Islet precursor cell (in vitro differentiated cells): ENCODE results near the gene THBD.

Experiments
- DNase-seq: peaks from one replicate; pipeline ENCODE4 v3.0.0-alpha.2; 2018

The THBD gene

DNA sequence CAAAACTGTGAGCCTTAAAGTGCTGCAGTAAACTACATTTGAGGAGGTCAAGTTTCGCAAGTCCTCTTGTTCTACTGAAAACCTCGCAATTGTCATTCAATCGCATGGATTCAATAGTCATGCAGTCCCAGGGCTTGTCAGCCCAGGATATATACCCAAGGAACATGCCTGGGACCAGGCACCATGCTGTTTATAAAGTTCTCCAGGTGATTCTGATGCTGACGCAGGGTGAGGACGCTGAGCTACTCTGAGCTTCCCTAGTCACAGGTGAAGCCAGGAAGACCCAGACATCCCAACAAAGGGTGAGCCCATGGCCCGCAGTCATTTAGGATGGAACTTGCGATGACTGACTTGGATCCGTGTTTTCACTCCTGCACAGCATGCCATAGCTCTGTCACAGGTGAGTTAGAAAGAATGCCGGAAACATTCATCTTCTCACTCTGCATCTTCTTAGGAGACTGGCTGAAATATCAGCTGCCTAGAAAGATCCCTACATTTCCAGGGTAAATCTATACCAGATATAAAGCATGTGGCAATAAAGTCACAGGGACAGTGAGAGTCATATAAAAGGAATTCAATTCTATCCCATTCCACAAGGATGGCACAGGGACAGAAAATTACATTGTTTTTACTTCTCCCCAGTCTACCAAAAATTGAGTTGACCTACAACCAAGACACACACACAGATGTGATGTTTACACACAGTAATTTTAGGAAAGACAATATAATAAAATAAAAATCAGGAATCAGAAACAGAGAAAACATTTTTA is 41.4 kb downstream of the THBD start:
- DNase-seq, result no peak

DNA sequence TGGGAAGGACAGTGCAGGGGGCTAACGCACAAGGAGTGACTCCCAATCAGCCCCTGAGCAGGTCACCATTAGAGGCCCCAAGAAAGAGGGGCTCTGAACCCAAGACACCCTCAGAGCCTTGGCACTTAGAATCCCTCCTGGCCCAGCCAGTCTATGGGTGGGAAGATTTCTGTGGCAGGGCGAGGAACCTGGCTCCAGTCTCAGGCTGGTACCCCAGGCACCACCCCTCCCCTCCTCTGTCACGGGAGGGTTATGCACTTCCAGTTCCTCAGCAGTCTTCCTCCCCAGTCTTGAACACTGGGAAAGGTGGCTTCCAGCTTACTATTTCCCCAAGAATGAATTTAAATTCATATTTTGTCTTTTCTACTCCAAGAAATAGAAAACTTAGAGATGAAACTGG is 42.0 kb downstream of the THBD start:
- no peak for DNase-seq

DNA sequence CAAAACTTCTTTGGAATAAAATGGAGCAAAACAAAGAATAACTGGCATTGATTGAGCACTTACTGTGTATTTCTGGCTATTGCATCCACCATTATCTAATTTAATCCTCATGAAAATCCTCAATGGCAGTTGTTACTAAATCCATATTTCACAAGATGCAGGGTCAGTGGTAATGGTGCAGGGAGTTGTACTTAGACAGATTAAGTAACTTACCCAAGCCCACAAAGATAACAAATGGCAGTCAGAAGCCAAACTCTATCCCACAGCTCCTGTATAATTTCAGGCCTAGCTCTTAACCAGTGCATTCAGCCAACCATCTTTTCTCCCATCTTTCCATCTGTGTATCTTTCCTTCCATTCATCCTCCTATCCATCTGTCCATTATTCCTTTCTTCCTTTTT is 43.7 kb downstream of the THBD start:
- no peak for DNase-seq

DNA sequence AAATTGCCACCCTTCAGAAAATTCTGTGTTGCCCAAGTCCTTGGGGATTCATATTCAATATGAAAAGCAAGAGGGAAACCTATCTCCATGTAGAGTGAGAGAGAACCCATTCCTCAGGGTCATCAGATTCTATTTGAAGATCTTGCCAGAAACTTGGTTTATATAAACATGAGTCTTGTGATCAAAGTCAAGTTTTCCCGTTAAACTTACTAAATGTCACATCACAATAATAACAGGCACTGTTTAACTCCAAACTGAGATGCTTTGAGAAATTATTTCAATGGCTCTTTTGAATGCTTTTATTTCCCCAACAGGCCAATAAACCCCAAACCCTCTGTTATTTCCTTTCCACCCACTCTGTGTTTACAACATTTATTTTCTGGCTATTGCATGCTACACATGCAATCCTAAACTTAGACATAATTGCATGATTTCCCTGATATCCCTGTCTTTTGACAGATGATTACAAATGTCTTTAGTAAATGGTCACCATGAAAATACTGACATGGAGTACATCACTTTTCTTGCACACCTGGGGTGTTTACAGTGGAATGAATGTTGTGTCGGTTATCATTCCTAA is 45.5 kb downstream of the THBD start:
- no peak for DNase-seq

DNA sequence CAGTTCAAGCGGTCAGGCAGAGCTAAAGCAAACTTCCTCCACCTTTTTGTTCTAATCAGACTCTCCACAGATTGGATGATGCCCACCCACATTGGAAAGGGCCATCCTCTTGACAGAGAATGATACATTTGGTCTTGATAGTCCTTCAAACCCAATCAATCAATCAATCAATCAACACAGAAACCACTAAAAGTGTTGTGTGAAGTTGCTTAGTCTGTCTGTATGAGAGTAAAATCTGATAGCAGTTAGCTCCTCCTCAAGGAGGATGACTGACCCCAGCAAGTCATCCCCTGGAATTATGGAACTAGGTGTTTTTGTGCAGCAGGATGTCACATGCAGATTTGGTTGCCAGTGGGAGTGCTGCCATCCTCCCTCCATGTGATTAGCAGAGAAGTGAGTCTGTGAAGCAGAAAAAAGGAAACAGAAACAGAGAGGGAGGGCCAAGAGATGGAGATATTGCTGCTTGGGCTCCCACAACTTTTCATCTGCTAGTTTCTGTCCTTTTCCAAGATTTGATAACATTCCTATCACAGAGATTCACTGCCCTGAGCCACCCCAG is 46.3 kb downstream of the THBD start:
- DNase-seq, result no peak

DNA sequence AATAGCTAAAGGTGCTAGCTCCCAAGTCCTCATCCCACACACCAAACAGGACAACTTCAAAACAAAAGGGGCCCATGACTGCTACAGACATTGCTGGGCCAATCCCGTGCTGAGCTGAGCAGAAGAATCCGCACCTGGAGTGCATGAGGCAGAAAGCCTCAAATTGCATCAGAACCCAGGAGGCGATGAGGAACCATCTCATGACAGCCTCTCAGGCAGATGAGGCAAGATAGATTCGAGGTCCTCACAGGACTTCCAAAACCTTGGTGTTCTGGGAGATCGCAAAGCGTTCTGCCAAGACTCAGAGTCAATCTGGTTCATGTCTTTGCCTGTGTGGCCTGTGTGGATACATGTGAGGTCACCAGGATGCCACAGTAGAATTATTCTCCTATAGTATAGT is 47.2 kb downstream of the THBD start:
- DNase-seq, result no peak

DNA sequence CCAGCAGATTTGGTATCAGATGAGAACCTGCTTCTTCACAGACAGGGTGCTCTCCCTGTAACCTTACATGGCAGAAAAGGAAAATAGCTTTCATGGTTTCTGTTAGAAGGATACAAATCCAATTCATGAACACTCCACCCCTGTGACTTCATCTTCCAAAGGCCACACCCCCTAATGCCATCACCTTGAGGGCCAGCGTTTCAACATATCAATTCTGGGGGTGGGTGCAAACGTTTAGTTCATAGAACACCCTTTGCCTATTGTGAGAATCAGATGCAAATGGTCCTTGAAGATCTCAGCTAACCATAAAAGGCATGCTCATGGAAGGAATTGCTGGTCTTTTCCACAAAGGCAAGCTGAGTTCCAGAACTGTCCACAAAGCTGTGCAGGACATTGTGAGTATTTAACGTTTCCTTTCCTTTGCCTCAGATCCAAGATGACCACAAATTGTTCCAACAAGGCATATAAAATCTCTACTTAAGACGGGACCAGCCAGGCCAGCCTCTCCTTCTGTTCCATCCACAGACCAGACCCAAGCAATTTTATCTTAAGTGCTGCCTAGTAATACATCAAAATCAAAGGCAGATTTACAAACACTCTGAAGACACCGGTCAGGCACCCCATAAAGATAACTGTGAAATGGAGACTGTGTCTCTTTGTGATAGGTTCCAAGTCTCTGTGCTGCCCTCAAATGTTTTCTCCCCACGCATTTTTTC is 49.1 kb downstream of the THBD start:
- DNase-seq, result peak; percentile 61

DNA sequence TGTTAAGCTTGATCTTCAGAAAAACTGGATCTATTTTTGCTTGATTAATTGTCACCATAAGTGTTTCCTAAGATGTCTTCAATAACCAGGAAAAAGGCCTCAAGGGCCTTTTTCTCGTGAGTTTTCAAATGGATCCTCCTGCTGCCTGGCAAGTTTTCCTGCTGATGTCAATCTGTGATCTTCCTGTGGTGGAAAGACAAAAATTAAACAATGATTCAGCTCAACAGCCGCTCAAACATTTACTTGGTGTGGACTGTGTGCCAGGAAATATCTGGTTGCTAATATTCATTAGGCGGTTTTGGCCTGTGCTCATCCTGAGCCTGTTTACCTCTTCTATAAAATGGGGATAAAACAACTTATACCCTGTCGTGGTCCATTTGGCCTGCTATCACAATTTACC is 49.7 kb downstream of the THBD start:
- no peak for DNase-seq

DNA sequence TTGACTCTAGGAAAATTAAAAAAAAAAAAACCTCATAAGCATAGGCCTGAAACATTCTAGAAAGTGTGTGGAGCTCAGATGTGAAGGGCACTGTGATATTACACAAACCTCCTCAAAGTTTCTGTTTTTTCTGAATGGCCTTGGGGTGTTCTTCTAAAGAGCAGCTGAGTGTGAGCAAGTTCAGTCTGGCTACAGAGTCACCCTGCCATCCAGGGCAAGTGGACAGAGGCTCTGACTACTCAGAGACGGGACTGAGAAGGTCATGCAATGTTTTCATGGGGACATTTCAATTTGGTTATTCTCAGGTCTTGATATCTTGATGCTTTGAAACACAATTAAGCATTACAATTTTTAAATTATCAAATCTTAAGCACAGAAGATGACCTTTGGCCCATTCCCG is 51.0 kb downstream of the THBD start:
- no peak for DNase-seq

DNA sequence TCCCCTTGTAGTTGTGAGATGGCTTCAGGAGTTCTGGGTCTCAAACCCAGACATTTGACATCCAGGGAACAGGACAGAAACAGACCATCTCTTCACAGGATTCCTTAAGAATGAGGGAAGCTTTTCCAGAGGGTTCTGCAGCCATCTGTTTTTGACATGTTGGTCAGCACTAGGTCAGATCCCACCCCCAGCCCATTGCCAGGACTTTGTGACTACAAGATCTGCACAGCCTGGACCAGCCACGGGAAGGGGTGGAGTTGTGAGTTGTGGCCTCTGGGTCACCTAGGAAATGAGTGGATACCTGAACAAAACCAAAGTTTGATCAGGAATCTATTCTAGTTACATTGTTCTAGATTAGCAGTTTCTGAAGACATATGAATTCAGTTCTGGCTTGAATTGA is 53.5 kb downstream of the THBD start:
- DNase-seq, result no peak
